CD14-positive monocyte (primary cell): Measurements from ENCODE around the gene ZNF70. TPM values are rescaled to one million over a fixed set of nuclear protein-coding genes. Genes with fewer than 3 reads are reported as not detected.

ENCODE experiments used
- DNase-seq, 3 donors: peaks; one replicate each; pipeline ENCODE4 v3.0.0-alpha.2; 2011 to 2022
- H2AFZ ChIP-seq: 2 replicates; pipeline ENCODE4 v1.6.0; 2012; ENCODE audit warnings: mild to moderate bottlenecking, low read depth, low read length, inconsistent platforms; ENCODE audit not compliant: insufficient read depth, poor library complexity, severe bottlenecking
- H3K27ac ChIP-seq, 2 donors: 1 replicate in 1 of 2; 2 replicates in 1 of 2; pipeline ENCODE4 v1.5.1; 2012 to 2013; ENCODE audit warnings: low read length in 2 of 2, control low read depth in 1 of 2, inconsistent platforms in 1 of 2, low read depth in 1 of 2, mild to moderate bottlenecking in 1 of 2
- H3K27me3 ChIP-seq, 2 donors: one replicate each; pipeline versions ENCODE4 v1.6.0 to v1.6.1; 2011 to 2013; ENCODE audit warnings: low read length in 2 of 2; ENCODE audit not compliant: control insufficient read depth in 2 of 2, insufficient read depth in 2 of 2
- H3K36me3 ChIP-seq, 2 donors: replicated peaks in 1 of 2; 1 replicate in 1 of 2; 2 replicates in 1 of 2; pipeline versions ENCODE4 v1.5.1 to v1.6.1; 2012 to 2013; ENCODE audit warnings: low read length in 2 of 2, control low read depth in 1 of 2, inconsistent platforms in 1 of 2, mild to moderate bottlenecking in 1 of 2; ENCODE audit not compliant: insufficient read depth in 2 of 2, control insufficient read depth in 1 of 2
- H3K4me1 ChIP-seq, 2 donors: 1 replicate in 1 of 2; 2 replicates in 1 of 2; pipeline versions ENCODE4 v1.5.1 to v1.6.1; 2012 to 2013; ENCODE audit warnings: low read length in 2 of 2, control low read depth in 1 of 2, inconsistent platforms in 1 of 2, mild to moderate bottlenecking in 1 of 2, moderate library complexity in 1 of 2; ENCODE audit not compliant: insufficient read depth in 2 of 2, control insufficient read depth in 1 of 2
- H3K4me2 ChIP-seq: replicated peaks from 2 replicates; pipeline ENCODE3; 2012; ENCODE audit warnings: low read length, moderate library complexity, mild to moderate bottlenecking; ENCODE audit not compliant: poor library complexity, severe bottlenecking; ENCODE audit errors: extremely low read depth
- H3K4me3 ChIP-seq, 3 experiments: fragments of 200-600 bp in 1 of 3; sonication (generic) in 1 of 3; replicated peaks in 1 of 3; 1 replicate in 2 of 3; 2 replicates in 1 of 3; pipeline ENCODE4 v1.5.1; 2011 to 2013; ENCODE audit warnings: low read length in 3 of 3, mild to moderate bottlenecking in 3 of 3, control low read depth in 2 of 3, low read depth in 2 of 3, inconsistent platforms in 1 of 3, moderate library complexity in 1 of 3
- H3K79me2 ChIP-seq: 2 replicates; pipeline ENCODE4 v1.6.0; 2012; ENCODE audit warnings: mild to moderate bottlenecking, control low read depth, inconsistent platforms, low read length, moderate library complexity; ENCODE audit not compliant: insufficient read depth
- H3K9ac ChIP-seq: 2 replicates; pipeline ENCODE4 v1.6.0; 2017; ENCODE audit warnings: low read length, mild to moderate bottlenecking; ENCODE audit not compliant: insufficient read depth, poor library complexity, severe bottlenecking
- H3K9me3 ChIP-seq, 2 donors: replicated peaks in 1 of 2; 1 replicate in 1 of 2; 2 replicates in 1 of 2; pipeline versions ENCODE4 v1.5.1 to v1.6.1; 2012 to 2013; ENCODE audit warnings: low read length in 2 of 2, control low read depth in 1 of 2; ENCODE audit not compliant: control insufficient read depth in 1 of 2, insufficient read depth in 1 of 2
- H4K20me1 ChIP-seq: 2 replicates; pipeline ENCODE4 v1.6.0; 2012; ENCODE audit warnings: mild to moderate bottlenecking, low read length, control low read depth, moderate library complexity; ENCODE audit not compliant: insufficient read depth
- H3K27ac Mint-ChIP-seq, 7 donors: one replicate each; pipeline ENCODE4 v1.8.0; 2020; ENCODE audit warnings: mild to moderate bottlenecking in 7 of 7, mixed read lengths in 7 of 7, moderate library complexity in 6 of 7, inconsistent platforms in 2 of 7
- H3K27me3 Mint-ChIP-seq, 3 donors: one replicate each; pipeline ENCODE4 v1.8.0; 2021 to 2022; ENCODE audit warnings: low read depth in 3 of 3, mild to moderate bottlenecking in 3 of 3, mixed read lengths in 3 of 3, moderate library complexity in 3 of 3, inconsistent platforms in 1 of 3
- H3K36me3 Mint-ChIP-seq, 2 donors: one replicate each; pipeline ENCODE4 v1.8.0; 2020; ENCODE audit warnings: mixed read lengths in 2 of 2, inconsistent platforms in 1 of 2, mild to moderate bottlenecking in 1 of 2
- H3K4me1 Mint-ChIP-seq: one replicate; pipeline ENCODE4 v1.8.0; 2020; ENCODE audit warnings: mild to moderate bottlenecking, mixed read lengths
- H3K4me3 Mint-ChIP-seq, 2 donors: one replicate each; pipeline ENCODE4 v1.8.0; 2020; ENCODE audit warnings: mild to moderate bottlenecking in 2 of 2, mixed read lengths in 2 of 2, moderate library complexity in 1 of 2
- H3K9me3 Mint-ChIP-seq, 7 donors: one replicate each; pipeline ENCODE4 v1.8.0; 2020 to 2022; ENCODE audit warnings: mixed read lengths in 7 of 7, mild to moderate bottlenecking in 6 of 7, moderate library complexity in 6 of 7, inconsistent platforms in 2 of 7
- CTCF ChIP-seq: fragments of 200-600 bp; IDR thresholded peaks from one replicate; pipeline ENCODE4 v1.8.0; 2022; ENCODE audit warnings: antibody characterized with exemption, mild to moderate bottlenecking
- WGBS: methylation state at CpG from one replicate; pipeline ENCODE4 v1.1.5; 2013; ENCODE audit warnings: missing lambda C conversion rate; ENCODE audit not compliant: insufficient coverage; 5-methylcytosine and 5-hydroxymethylcytosine counted together
- intact Hi-C, 2 donors: fragments of 100-400 bp; cut with micrococcal nuclease; formaldehyde crosslinking; loops; one replicate each; pipeline versions ENCODE4 v1.15.0 to v1.15.1; 2023
- polyA plus RNA-seq, 3 donors: library from polyadenylated mRNA; depleted of rRNA in 1 of 3; unstranded in 2 of 3; stranded (reverse) in 1 of 3; fragments of 300-500 nt in 2 of 3; fragments of >200 nt in 1 of 3; fragmentation: Illumina TruSeq in 2 of 3; gene quantifications; 1 replicate in 2 of 3; 2 replicates in 1 of 3; pipeline ENCODE4 v1.2.3, GENCODE V29; 2012 to 2021

Gene ZNF70
- polyA plus RNA-seq, 3 donors: 0.04 to 0.85 (median 0.09) TPM

GRCh38 chr22:23778577-23778900 lies 27.6 kb upstream of the ZNF70 start:
- no peaks in the 10 kb centered on the region for H4K20me1 ChIP-seq
- H3K27me3 ChIP-seq: peaks cover 0 to 7% of the 10 kb centered on the region in 2 donors
- no peaks in the 10 kb centered on the region for H3K79me2 ChIP-seq
- Mint-ChIP-seq H3K27ac (no peak overlapping the region), H3K9me3 (peaks cover 0 to 1% (median 0%) of the 10 kb centered on the region in 7 donors), H3K4me3 (no peak overlapping the region), H3K27me3 (peaks cover 13 to 14% (median 14%) of the 10 kb centered on the region in 3 donors), H3K4me1 (no peaks in the 10 kb centered on the region), H3K36me3 (no peaks in the 10 kb centered on the region)
- H3K4me3 ChIP-seq: no peak overlapping the region
- no peak overlapping the region for H3K27ac ChIP-seq
- H3K9me3 ChIP-seq: no peaks in the 10 kb centered on the region
- TF ChIP-seq CTCF: no peak
- H3K4me1 ChIP-seq: no peaks in the 10 kb centered on the region
- H2AFZ ChIP-seq: no peak overlapping the region
- WGBS: 94% methylated on average over 3 of the region's 3 CpGs
- H3K36me3 ChIP-seq: no peaks in the 10 kb centered on the region
- intact Hi-C loops: no loop called here
- H3K9ac ChIP-seq: no peak overlapping the region
- DNase-seq: no peak
- no peak overlapping the region for H3K4me2 ChIP-seq

- H3K4me2 ChIP-seq: no peak overlapping the region
- Mint-ChIP-seq H3K36me3 (peaks cover 0 to 5% of the 10 kb centered on the region in 2 donors), H3K4me1 (peaks cover 3% of the 10 kb centered on the region), H3K9me3 (peaks cover 0 to 4% (median 3%) of the 10 kb centered on the region in 7 donors), H3K27me3 (peaks cover 19 to 20% (median 19%) of the 10 kb centered on the region in 3 donors), H3K27ac (no peak overlapping the region), H3K4me3 (no peak overlapping the region)
- H3K27ac ChIP-seq: no peak overlapping the region
- H3K27me3 ChIP-seq: peaks cover 3 to 13% of the 10 kb centered on the region in 2 donors
- intact Hi-C loops: no loop called here
- no peaks in the 10 kb centered on the region for H4K20me1 ChIP-seq
- H3K4me3 ChIP-seq: no peak overlapping the region
- H3K79me2 ChIP-seq: no peaks in the 10 kb centered on the region
- no peak overlapping the region for H3K9ac ChIP-seq
- no peak for TF ChIP-seq CTCF
- no peak overlapping the region for H2AFZ ChIP-seq
- no peaks in the 10 kb centered on the region for H3K36me3 ChIP-seq
- 91% methylated on average over 6 of the region's 11 CpGs for WGBS
- H3K4me1 ChIP-seq: peaks cover 1 to 4% of the 10 kb centered on the region in 2 donors
- no peak for DNase-seq
- H3K9me3 ChIP-seq: no peaks in the 10 kb centered on the region
These were observed 27.1 kb upstream of the ZNF70 start for GRCh38 chr22:23777776-23778576.
